Measurements from ENCODE around the gene PRKCI. TPM values are rescaled to one million over a fixed set of nuclear protein-coding genes. Genes with fewer than 3 reads are reported as not detected.
"Not testable (repeated sequence)": the region's sequence is repeated elsewhere in the genome, so short reads cannot be mapped to it uniquely, and the experiment has no call there.

Gene PRKCI
- total RNA-seq, 1 donor from 2014 or later: 61.4 TPM

DNA sequence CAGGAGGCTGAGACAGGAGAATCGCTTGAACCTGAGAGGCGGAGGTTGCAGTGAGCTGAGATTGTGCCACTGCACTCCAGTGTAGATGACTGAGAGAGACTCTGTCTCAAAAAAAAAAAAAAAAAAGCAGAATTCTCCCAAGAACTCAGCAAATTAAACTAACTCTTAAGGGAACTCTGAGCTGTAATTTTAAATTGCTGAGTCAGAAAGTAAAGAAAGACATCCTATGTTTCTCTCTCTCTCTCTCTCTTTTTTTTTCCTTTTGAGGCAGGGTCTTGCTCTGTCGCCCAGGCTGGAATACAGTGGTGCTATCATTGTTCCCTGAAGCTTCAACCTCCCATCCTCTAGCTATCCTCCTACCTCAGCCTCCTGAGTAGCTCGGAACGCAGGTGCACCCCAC is 20.7 kb upstream of the PRKCI start:
- Mint-ChIP-seq H3K27me3 (no peaks in the 10 kb centered on the region), H3K9me3 (ENCODE audit: low read depth) (no peaks in the 10 kb centered on the region), H3K4me1 (ENCODE audit: low read depth) (peaks cover 9% of the 10 kb centered on the region), H3K4me3 (ENCODE audit: low read depth) (no peak overlapping the region), H3K27ac (no peak overlapping the region), H3K36me3 (ENCODE audit: insufficient read depth) (no peaks in the 10 kb centered on the region)
- TF ChIP-seq, protein P1, sequence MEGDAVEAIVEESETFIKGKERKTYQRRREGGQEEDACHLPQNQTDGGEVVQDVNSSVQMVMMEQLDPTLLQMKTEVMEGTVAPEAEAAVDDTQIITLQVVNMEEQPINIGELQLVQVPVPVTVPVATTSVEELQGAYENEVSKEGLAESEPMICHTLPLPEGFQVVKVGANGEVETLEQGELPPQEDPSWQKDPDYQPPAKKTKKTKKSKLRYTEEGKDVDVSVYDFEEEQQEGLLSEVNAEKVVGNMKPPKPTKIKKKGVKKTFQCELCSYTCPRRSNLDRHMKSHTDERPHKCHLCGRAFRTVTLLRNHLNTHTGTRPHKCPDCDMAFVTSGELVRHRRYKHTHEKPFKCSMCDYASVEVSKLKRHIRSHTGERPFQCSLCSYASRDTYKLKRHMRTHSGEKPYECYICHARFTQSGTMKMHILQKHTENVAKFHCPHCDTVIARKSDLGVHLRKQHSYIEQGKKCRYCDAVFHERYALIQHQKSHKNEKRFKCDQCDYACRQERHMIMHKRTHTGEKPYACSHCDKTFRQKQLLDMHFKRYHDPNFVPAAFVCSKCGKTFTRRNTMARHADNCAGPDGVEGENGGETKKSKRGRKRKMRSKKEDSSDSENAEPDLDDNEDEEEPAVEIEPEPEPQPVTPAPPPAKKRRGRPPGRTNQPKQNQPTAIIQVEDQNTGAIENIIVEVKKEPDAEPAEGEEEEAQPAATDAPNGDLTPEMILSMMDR (IDR thresholded peaks at IDR 0.05; ENCODE audit: unreplicated experiment): no peak
- no peak for DNase-seq (ENCODE audit: low spot score, unreplicated experiment)

DNA sequence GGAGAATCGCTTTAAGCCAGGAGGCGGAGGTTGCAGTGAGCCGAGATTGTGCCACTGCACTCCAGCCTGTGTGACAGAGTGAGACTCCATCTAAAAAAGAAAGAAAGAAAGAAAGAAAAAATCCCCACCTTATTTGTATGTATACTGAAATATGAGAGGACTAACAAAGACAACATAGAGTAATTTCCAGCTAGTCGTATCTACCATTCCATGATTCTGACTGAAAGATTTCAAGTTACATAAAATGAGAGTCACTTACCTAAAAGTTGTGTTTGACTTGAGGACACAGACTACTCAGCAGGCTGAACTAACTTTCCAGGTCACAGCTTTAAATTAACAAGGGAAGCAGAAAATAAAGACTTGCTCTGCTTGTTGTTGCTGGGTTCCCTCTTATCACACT is 18.8 kb upstream of the PRKCI start:
- Mint-ChIP-seq H3K4me3 (ENCODE audit: low read depth) (no peak overlapping the region), H3K36me3 (ENCODE audit: insufficient read depth) (no peaks in the 10 kb centered on the region), H3K4me1 (ENCODE audit: low read depth) (peaks cover 9% of the 10 kb centered on the region), H3K27ac (peak overlapping the region; percentile 79), H3K27me3 (no peaks in the 10 kb centered on the region), H3K9me3 (ENCODE audit: low read depth) (no peaks in the 10 kb centered on the region)
- TF ChIP-seq, protein P1 (IDR thresholded peaks at IDR 0.05; ENCODE audit: unreplicated experiment): no peak
- no peak for DNase-seq (ENCODE audit: low spot score, unreplicated experiment)

GRCh38 chr3:170204023-170204472 is 18.2 kb upstream of the PRKCI start:
- TF ChIP-seq, protein P1 (IDR thresholded peaks at IDR 0.05; ENCODE audit: unreplicated experiment): no peak
- Mint-ChIP-seq H3K36me3 (ENCODE audit: insufficient read depth) (no peaks in the 10 kb centered on the region), H3K4me3 (ENCODE audit: low read depth) (no peak overlapping the region), H3K9me3 (ENCODE audit: low read depth) (no peaks in the 10 kb centered on the region), H3K4me1 (ENCODE audit: low read depth) (peaks cover 9% of the 10 kb centered on the region), H3K27ac (peak overlapping the region; percentile 65), H3K27me3 (no peaks in the 10 kb centered on the region)
- no peak for DNase-seq (ENCODE audit: low spot score, unreplicated experiment)

DNA sequence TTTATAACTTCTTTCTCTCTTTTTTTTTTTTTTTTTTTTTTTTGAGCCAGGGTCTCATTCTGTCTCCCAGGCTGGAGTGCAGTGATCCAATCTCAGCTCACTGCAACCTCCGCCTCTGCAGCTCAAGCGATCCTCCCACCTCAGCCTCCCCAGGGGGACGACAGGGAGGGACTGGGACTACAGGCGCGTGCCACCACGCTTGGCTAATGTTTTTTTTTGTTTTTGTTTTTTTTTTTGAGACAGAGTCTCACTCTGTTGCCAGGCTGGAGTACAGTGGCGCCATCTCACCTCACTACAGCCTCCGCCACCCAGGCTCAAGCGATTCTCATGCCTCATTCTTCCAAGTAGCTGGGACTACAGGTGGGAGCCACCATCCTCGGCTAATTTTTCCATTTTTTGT is 17.7 kb upstream of the PRKCI start:
- no peaks in the 10 kb centered on the region for H3K27me3 Mint-ChIP-seq
- no peak for DNase-seq (ENCODE audit: low spot score, unreplicated experiment)
- H3K4me3 Mint-ChIP-seq (ENCODE audit: low read depth): no peak overlapping the region
- H3K27ac Mint-ChIP-seq: peak overlapping the region; percentile 65
- TF ChIP-seq, protein P1 (IDR thresholded peaks at IDR 0.05; ENCODE audit: unreplicated experiment): no peak
- H3K9me3 Mint-ChIP-seq (ENCODE audit: low read depth): no peaks in the 10 kb centered on the region
- H3K4me1 Mint-ChIP-seq (ENCODE audit: low read depth): peaks cover 9% of the 10 kb centered on the region
- no peaks in the 10 kb centered on the region for H3K36me3 Mint-ChIP-seq (ENCODE audit: insufficient read depth)

DNA sequence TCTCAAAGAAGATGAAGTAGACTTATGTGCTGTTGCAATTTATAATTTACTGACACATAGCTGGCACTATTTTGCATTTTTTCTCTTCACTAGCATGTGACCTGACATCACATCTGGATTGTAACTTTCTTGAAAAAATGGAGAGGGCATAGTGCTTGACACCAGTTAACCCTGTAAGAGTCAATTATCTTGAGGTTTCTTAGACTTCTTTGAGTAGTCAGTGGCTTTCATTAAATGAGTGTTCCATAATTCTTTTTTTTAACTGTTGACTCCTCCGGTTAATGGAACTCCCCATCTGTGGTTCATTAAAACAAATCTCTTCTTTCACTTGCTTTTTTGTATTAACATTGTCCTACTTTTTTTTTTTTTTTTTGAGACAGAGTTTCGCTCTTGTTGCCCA is 16.9 kb upstream of the PRKCI start:
- no peaks in the 10 kb centered on the region for H3K36me3 Mint-ChIP-seq (ENCODE audit: insufficient read depth)
- peaks cover 9% of the 10 kb centered on the region for H3K4me1 Mint-ChIP-seq (ENCODE audit: low read depth)
- TF ChIP-seq, protein P1 (IDR thresholded peaks at IDR 0.05; ENCODE audit: unreplicated experiment): no peak
- H3K27ac Mint-ChIP-seq: no peak overlapping the region
- H3K4me3 Mint-ChIP-seq (ENCODE audit: low read depth): no peak overlapping the region
- H3K9me3 Mint-ChIP-seq (ENCODE audit: low read depth): no peaks in the 10 kb centered on the region
- no peak for DNase-seq (ENCODE audit: low spot score, unreplicated experiment)
- H3K27me3 Mint-ChIP-seq: no peaks in the 10 kb centered on the region

DNA sequence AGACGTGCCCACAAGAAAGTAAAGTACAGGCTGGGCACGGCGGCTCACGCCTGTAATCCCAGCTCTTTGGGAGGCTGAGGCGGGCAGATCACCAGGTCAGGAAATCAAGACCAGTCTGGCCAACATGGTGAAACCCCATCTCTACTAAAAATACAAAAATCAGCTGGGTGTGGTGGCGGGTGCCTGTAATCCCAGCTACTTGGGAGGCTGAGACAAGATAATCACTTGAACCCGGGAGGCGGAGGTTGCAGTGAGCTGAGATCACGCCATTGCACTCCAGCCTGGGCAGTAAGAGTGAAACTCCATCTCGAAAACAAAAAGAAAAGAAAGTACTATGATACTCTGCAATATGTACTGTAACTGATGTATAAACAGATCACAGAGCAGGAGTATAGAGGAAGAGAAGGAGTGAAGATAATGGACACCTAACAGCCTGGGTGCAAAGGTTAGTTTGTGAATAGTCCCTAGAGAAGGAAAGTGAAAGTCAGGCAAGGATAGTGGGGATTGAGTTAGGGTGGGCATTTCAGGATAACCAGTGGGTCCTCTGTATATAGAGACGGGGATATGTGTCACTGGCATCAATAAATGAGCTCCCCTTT is 16.0 kb upstream of the PRKCI start:
- not testable (repeated sequence) for H3K4me3 Mint-ChIP-seq (ENCODE audit: low read depth); DNase-seq (ENCODE audit: low spot score, unreplicated experiment); H3K27me3 Mint-ChIP-seq; H3K4me1 Mint-ChIP-seq (ENCODE audit: low read depth); H3K27ac Mint-ChIP-seq; H3K9me3 Mint-ChIP-seq (ENCODE audit: low read depth); H3K36me3 Mint-ChIP-seq (ENCODE audit: insufficient read depth)

Data from progenitor cell of endocrine pancreas (in vitro differentiated cells).